GM03348 (cell line): ENCODE results near the gene ZNF470.

Source experiments
- DNase-seq: peaks from one replicate; pipeline ENCODE4 v3.0.0; 2012; ENCODE audit warnings: low spot score

Gene ZNF470

DNA sequence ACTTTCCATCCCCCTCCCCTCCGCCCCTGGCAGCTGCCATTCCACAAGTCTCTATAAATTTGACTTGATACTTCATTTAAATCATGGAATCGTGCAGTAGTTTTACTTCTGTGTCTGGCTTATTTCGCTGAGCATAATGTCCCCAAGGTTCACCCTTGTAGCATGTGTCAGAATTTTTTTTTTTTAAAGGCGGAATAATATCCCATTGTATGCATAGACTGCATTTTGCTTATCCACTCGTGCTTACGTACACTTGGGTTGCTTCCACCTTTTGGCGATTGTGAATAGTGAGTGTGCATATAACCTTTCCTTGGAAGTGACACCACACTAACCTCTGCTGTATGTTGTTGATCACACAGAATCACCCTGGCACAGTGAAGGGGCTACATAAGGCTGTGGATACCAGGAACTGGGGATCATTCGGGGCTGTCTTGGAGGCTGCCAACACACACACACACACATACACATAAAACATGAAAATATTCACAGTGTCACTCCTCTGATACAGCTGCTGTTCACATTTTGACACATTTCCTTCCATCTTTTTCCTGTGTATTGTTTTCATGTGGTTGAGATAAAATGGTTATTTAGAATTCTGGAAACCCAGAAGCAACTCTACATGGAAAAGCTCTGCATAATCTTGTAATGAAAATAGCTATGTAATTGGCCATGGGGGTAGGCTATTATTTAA lies 41.2 kb downstream of the ZNF470 start:
- no peak for DNase-seq

DNA sequence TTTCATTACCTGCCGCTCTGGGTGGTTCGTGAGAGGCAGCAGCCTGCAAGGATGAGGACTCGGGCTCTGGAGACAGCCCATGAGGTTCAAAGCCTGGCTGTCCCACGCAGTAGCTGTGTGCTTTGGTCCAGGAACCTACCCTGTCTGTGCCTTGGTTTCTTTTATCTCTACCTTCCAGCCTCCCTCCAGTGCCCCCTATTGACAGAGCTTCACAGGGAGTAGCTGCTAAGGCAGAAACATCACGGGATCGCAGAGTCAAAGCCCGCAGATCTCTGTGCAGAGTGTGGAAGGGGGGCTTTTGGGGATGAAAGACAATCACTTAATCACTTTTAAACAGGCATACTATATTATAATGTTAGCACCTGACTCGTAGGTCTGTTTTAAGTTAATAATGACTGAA lies 44.0 kb downstream of the ZNF470 start:
- DNase-seq, result no peak

DNA sequence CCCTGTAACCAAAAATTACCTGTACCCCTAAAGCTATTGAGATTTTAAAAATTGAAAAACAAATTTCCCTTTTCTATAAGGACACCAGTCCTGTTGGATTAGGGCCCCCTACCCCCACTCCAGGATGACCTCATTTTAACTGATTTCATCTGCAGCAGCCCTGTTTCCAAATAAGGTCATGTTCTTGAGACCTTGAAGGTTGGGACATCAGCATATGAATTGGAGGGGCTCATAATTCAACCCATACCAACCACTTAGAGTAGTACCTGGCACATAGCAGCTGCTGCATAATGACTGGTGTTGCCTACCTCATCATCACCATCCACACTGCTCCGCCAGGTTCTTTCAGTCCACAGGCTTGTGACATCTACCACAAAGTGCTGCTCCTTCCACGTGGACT lies 45.5 kb downstream of the ZNF470 start:
- DNase-seq, result no peak

DNA sequence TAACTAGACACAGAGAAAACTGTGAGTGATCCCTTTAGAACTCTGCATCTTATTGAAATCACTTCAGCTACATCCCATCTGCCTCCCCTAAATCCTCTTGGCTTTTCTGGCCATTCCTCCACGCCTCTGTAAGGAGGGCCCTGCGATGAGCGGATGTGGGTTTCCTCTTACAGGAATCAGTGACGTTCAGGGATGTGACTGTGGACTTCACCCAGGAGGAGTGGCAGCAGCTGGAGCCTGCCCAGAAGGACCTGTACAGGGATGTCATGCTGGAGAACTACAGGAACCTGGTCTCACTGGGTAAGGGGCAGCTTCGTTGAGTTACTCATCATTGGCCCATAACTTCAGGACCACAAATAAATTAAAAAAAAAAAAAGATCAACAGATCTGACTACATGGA lies 46.4 kb downstream of the ZNF470 start:
- DNase-seq, result no peak

DNA sequence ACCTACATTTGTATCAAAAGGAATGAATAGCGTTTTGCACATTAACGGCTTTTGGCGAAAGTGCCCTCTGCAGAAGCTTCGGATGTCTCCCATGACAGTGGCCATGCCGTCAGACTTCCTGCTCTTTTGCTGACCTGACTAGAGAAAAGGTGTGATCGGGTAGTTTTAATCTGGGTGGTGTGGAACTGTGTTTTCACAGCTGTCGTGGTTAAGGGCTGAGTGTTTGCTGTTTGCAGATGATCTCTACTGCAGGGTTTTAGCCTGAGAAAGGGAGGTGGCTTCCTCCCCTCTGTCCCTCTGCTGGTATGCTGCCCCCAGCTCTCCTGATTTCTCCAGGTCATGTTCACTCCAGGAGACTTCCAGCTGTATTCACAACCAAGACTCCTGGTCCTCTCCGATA lies 50.3 kb downstream of the ZNF470 start:
- DNase-seq, result no peak

DNA sequence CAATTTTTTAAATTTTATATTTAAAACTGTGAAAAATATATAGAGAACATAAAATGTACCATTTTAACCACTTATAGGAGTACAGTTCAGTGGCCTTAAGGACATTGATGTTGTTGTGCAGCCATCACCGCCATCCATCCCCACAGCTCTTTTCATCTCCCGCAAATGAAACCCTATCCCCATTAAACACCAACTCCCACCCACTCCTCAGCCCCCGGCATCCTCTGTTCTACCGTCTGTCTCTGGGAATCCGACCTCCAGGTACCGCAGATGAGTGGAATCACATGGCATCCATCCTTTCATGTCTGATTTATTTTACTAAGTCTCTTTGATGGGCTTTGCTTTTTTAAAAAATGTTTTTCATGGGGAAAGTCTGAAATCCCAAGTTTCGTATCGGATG lies 51.9 kb downstream of the ZNF470 start:
- DNase-seq, result no peak

DNA sequence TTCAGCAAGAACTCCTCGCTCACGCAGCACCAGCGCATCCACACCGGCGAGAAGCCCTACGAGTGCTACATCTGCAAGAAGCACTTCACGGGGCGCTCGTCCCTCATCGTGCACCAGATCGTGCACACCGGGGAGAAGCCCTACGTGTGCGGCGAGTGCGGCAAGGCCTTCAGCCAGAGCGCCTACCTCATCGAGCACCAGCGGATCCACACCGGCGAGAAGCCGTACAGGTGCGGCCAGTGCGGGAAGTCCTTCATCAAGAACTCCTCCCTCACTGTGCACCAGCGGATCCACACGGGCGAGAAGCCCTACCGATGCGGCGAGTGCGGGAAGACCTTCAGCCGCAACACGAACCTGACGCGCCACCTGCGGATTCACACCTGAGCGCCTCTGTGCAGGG lies 55.1 kb downstream of the ZNF470 start:
- DNase-seq, result no peak

DNA sequence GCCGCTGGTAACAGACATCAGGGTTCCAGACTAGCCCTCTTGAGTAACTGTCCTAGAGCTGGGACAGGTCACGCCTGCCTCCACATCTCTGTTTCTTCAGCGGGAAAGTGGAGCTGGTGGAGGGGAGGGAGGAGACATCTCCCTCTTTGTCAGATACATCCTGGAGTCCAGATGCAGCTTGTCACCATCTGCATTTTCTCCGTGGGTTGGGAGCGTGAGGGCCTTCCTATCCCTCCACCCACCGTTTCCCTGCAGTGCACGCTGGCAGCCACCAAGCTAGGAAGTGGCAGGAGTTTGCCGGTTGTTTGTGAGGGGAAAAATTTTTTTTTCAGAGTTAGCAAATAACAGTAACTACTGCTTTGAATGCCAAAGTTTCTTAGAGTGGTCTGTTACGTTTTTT lies 55.7 kb downstream of the ZNF470 start:
- DNase-seq, result no peak

DNA sequence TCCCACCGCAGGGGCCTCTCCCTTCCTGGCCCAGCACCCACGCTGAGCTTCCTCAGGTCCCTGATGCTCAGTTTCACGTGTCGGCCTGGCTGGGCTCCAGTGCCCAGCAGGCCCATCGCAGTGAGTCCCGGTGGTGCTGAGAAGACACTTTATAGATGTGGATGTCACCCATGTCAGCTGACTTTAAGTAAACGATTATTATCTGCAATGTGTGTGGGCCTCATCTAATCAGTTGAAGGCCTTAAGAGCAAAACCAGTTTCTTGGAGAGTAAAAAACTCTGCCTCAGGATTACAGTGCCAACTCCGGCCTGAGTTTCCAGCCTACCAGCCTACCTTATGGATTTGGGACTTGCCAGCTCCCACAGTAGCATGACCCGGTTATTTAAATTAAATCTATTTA lies 58.4 kb downstream of the ZNF470 start:
- no peak for DNase-seq

DNA sequence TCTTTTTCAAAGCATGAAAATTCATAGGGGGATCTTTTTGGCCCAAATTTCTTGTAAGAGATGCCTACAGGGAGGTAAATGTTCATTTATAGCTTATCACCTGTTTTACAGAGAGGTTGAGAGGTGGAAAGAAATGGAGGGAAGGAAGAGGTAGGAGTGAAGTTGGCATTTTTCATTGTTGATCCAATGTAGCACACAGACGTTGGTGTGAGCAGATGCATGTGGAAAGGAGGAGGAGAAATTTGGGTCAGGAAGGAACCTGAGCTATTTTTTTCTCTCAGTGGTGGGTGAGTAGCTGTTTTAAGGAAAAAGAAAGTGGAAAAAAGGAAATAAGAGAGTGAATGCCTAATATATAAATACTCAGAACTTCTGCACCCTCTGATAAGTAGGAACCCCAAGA lies 65.8 kb downstream of the ZNF470 start:
- no peak for DNase-seq

DNA sequence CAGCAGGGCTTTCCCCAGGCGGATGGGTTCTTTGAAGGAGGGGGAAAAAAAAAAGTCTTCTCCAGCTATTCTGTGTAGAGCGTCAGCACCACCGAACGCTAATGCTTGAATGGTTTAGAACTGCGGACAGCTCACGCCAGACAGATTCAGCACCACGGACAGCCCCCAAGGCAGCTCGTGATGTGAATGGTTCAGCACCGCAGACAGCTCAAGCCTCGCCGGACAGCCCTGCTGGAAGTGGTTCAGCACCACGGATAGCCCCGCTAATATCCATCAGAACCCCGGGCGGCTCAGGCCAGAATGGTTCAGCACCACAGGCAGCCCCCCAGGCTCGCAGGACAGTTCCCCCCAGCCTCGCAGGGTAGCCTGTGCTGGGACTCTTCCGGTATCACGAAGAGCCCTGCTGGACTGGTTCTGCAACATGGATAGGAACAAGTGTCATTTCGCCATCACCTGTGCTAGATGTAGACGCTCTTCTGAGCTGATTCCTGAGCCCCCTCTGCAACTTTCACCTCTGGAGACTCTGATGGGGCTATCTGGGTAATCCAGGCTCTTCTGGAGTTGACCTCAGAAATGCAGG lies 70.8 kb downstream of the ZNF470 start:
- peak; percentile 45 for DNase-seq
